Transverse colon (tissue), 4 donors: ENCODE results near the gene COL1A1.

Experiments
- POLR2AphosphoS5 ChIP-seq, 3 donors: sonication (generic); formaldehyde crosslinking; IDR thresholded peaks; one replicate each; pipeline ENCODE4 v1.6.1; 2016; ENCODE audit warnings: antibody characterized with exemption in 3 of 3
- TF ChIP-seq, protein P1 (sequence below), 5 experiments: fragments of 200-600 bp in 3 of 5; fragments of 450-650 bp in 2 of 5; sonication (generic) in 3 of 5; IDR thresholded peaks; 1 replicate in 2 of 5; 2 replicates in 3 of 5; pipeline ENCODE4 v1.5.1; 2016 to 2017; ENCODE audit warnings: antibody characterized with exemption in 5 of 5, inconsistent platforms in 3 of 5, mild to moderate bottlenecking in 2 of 5, moderate library complexity in 1 of 5

DNA sequence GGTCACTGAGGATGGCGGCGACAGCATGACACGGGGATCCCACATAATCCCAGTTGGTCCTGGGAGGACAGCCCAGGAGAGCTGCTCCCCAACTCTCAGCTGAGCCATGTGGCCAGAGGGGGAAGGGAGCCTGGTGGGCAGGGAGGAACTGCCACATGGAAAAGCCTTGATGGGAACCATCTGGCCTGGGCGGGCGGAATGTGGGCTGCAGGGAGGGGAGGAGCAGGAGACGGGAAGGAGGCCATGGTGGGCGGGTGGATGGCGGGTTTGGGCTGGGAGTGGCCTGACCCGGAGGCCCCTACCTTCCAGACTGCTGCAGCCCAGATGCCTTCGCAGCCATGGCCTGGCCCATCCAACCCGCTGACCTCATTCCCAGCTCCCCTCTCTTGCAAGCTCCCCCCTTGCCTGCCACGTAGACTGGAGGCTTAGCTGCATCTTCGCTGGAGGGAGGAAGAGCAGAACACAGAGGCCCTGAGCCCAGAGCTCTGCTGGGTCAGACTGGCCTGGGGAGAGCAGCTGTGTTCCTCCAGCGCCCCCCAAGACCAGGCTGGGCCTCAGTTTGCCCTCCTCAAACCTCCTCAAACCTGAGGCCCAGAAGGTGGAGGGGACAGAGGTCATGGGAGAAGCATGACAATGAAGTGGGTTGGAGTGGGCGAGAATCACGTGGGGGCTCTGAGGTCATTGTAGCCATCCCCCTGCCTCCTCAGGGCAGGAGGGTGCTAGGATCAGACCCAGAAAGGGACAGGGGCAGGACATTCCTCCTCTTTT lies 8.2 kb upstream of the COL1A1 start:
- TF ChIP-seq POLR2AphosphoS5 (IDR thresholded peaks at IDR 0.05) = peak; percentile 82 to 94 (median 89)
- TF ChIP-seq, protein P1, sequence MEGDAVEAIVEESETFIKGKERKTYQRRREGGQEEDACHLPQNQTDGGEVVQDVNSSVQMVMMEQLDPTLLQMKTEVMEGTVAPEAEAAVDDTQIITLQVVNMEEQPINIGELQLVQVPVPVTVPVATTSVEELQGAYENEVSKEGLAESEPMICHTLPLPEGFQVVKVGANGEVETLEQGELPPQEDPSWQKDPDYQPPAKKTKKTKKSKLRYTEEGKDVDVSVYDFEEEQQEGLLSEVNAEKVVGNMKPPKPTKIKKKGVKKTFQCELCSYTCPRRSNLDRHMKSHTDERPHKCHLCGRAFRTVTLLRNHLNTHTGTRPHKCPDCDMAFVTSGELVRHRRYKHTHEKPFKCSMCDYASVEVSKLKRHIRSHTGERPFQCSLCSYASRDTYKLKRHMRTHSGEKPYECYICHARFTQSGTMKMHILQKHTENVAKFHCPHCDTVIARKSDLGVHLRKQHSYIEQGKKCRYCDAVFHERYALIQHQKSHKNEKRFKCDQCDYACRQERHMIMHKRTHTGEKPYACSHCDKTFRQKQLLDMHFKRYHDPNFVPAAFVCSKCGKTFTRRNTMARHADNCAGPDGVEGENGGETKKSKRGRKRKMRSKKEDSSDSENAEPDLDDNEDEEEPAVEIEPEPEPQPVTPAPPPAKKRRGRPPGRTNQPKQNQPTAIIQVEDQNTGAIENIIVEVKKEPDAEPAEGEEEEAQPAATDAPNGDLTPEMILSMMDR (IDR thresholded peaks at IDR 0.05) = no peak
